T-helper 2 cell treated with Interferon-gamma antibody and Interleukin-4, amounts not matched to agents 100 ng/mL and 5 ng/mL, for 36 hours (primary cell): ENCODE results near the gene CD72. TPM values are rescaled to one million over a fixed set of nuclear protein-coding genes. Genes with fewer than 3 reads are reported as not detected.

Source experiments
- intact Hi-C: fragments of 100-400 bp; cut with micrococcal nuclease; formaldehyde crosslinking; loops from one replicate; pipeline ENCODE4 v1.15.1; 2023
- total RNA-seq: library from RNA; stranded (reverse); gene quantifications from 2 replicates; pipeline ENCODE4 v1.2.3, GENCODE V29; 2022

CD72 gene
- total RNA-seq, 1 donor from 2014 or later, result 7.0 TPM

DNA sequence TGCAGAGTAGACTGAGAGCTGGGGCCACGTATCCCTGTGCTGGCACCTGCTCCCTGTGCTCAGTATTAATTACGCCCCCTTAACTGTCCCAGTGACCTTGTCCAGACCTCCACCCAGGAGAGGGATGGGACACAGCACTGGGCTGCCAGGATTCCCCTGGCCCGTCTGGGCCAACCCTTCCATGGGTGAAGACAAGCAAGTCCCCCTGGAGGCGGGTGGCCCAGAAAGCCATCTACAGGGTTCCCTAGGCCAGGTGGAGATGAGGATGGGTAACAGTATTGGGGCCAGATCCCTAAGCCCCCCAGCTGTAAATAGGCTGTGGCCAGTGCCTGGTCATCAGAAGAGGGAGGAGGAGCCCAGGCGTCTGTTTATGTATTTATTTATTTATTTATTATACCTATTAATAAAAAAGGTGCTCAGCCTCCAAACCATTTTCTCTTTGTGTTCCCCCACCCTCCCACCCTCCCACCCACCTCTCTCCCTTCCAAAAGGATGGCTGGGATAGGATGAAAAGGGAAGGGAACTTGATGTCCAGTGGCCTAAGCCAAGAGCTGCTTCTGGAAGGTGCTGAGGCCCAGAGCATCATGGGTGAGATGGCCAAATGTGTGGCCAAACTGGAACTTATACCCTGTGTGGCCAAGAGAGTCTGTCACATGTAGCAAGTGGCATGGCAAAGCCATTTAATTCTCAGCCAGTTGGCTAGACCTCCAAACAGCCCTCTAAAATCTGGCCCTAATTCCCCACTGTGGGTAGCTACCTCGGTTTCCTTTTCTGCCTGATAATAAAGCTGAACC, 56.5 kb downstream of the CD72 start:
- intact Hi-C loops, result no loop called here

DNA sequence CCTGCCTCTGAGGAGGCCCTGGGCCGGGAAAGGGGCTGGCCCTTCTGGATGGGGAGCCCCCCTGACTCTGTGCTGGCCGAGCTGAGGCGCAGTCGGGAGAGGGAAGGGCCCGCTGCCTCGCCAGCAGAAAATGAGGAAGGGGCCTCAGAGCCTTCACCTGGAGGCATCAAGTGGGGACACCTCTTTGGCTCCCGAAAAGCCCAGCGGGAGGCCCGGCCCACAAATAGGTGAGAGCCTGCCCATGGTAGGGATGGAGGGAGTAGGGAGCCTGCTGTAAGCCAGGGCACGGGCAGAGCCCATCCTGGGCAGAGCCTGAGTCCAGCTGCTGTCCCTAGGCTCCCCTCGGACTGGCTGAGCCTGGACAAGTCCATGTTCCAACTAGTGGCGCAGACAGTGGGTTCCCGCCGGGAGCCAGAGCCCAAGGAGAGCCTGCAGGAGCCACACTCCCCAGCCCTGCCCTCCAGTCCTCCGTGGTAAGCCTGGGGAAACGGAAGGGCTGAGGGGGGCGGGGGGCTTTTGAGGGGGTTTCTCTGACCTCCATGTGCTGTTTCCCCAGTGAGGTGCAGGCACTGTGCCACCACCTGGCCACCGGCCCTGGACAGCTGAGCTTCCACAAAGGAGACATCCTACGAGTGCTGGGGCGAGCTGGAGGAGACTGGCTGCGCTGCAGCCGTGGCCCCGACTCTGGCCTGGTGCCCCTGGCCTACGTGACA, 57.4 kb downstream of the CD72 start:
- intact Hi-C loops, result no loop called here

Other genes starting within 250 kb of the CD72 start
- 3.1 and 3.9 TPM in 2 replicates for gene RUSC2, start 128.3 kb downstream of the CD72 start, total RNA-seq
- 30.0 and 33.1 TPM in 2 replicates for gene TESK1, start 13.2 kb downstream of the CD72 start, total RNA-seq
- gene SIT1, start 32.5 kb upstream of the CD72 start, total RNA-seq, result 198 and 205 TPM in 2 replicates
- gene RMRP, start 39.6 kb upstream of the CD72 start, total RNA-seq, result 5,282 and 6,266 TPM in 2 replicates
- 25.6 and 27.2 TPM in 2 replicates for gene CCDC107, start 39.9 kb upstream of the CD72 start, total RNA-seq
- gene ARHGEF39, start 46.8 kb upstream of the CD72 start, total RNA-seq, result 14.7 and 15.4 TPM in 2 replicates
- gene CA9, start 55.5 kb upstream of the CD72 start, total RNA-seq, result 0.27 and 0.30 TPM in 2 replicates
- 5.9 and 6.0 TPM in 2 replicates for gene TPM2, start 71.5 kb upstream of the CD72 start, total RNA-seq
- gene TLN1, start 113.8 kb upstream of the CD72 start, total RNA-seq, result 360 and 382 TPM in 2 replicates
- 18.0 and 19.9 TPM in 2 replicates for gene CREB3, start 114.3 kb upstream of the CD72 start, total RNA-seq
- 54.1 and 62.3 TPM in 2 replicates for gene GBA2, start 130.8 kb upstream of the CD72 start, total RNA-seq
- 22.8 and 23.3 TPM in 2 replicates for gene RGP1, start 130.9 kb upstream of the CD72 start, total RNA-seq
- 0.55 TPM in 1 of 2 replicates, not detected in the other for gene MSMP, start 135.9 kb upstream of the CD72 start, total RNA-seq
- gene NPR2, start 173.2 kb upstream of the CD72 start, total RNA-seq, result 9.6 and 10.2 TPM in 2 replicates
- gene SPAG8, start 193.8 kb upstream of the CD72 start, total RNA-seq, result 0.95 and 1.4 TPM in 2 replicates
- gene HINT2, start 196.6 kb upstream of the CD72 start, total RNA-seq, result 55.0 and 55.7 TPM in 2 replicates
- not detected in 2 replicates for gene FAM221B, start 210.3 kb upstream of the CD72 start, total RNA-seq
- gene TMEM8B, start 210.8 kb upstream of the CD72 start, total RNA-seq, result 1.7 and 2.6 TPM in 2 replicates